AG04449 (cell line): ENCODE measurements around the gene DMBT1.

ENCODE experiments used
- CTCF ChIA-PET: fragments of 350-600 bp; formaldehyde crosslinking; extraction: SDS; loops from one replicate; lab custom pipeline; 2021; ENCODE audit warnings: antibody characterized with exemption; lab: Yijun Ruan, JAX
- POLR2A ChIA-PET: fragments of 400-600, 350-600 bp; formaldehyde crosslinking; extraction: SDS; loops from one replicate; lab custom pipeline; 2020; ENCODE audit warnings: antibody characterized with exemption, inconsistent platforms; lab: Yijun Ruan, JAX
- DNase-seq: peaks from one replicate; pipeline ENCODE4 v3.0.0-alpha.2; 2010; ENCODE audit warnings: low read depth, low spot score
- H3K4me3 ChIP-seq: 2 replicates; pipeline ENCODE4 v1.5.1; 2011; ENCODE audit warnings: low read depth, mild to moderate bottlenecking, control low read depth, low read length
- CTCF ChIP-seq: IDR thresholded peaks from one replicate; pipeline ENCODE4 v1.5.1; 2011; ENCODE audit warnings: mild to moderate bottlenecking, moderate library complexity, low read length, control low read depth, inconsistent platforms; ENCODE audit not compliant: insufficient read depth; ENCODE audit errors: missing control alignments

Gene DMBT1

GRCh38 chr10:122673269-122673668 is 112.7 kb downstream of the DMBT1 start:
- no peak for DNase-seq
- no peak for TF ChIP-seq CTCF
- ChIA-PET POLR2A (no interaction called here), CTCF (no interaction called here)
- H3K4me3 ChIP-seq, result no peak overlapping the region

GRCh38 chr10:122673731-122674130 is 113.2 kb downstream of the DMBT1 start:
- TF ChIP-seq CTCF, result no peak
- CTCF ChIA-PET, result no interaction called here
- POLR2A ChIA-PET, result no interaction called here
- no peak overlapping the region for H3K4me3 ChIP-seq
- DNase-seq, result no peak

GRCh38 chr10:122674781-122675180 is 114.2 kb downstream of the DMBT1 start:
- DNase-seq, result no peak
- no peak overlapping the region for H3K4me3 ChIP-seq
- TF ChIP-seq CTCF, result no peak
- ChIA-PET CTCF (interaction anchor here (0.9 to 1.1 kb wide), 2 partner anchors 18 to 26 kb away, joined by 3 to 4 read pairs; no protein-coding TSS in a partner anchor), POLR2A (no interaction called here)

- TF ChIP-seq CTCF, result no peak
- ChIA-PET CTCF (interaction anchor here (0.9 to 1.1 kb wide), 2 partner anchors 19 to 26 kb away, joined by 3 to 4 read pairs; no protein-coding TSS in a partner anchor), POLR2A (no interaction called here)
- no peak for DNase-seq
- H3K4me3 ChIP-seq, result no peak overlapping the region
These were observed 114.7 kb downstream of the DMBT1 start for GRCh38 chr10:122675278-122675677.

- ChIA-PET POLR2A (no interaction called here), CTCF (no interaction called here)
- no peak for DNase-seq
- no peak overlapping the region for H3K4me3 ChIP-seq
- TF ChIP-seq CTCF, result no peak
These were observed 117.7 kb downstream of the DMBT1 start for GRCh38 chr10:122678266-122678665.

GRCh38 chr10:122682522-122682921 is 122.0 kb downstream of the DMBT1 start:
- CTCF ChIA-PET, result no interaction called here
- no peak for DNase-seq
- no peak for TF ChIP-seq CTCF
- no peak overlapping the region for H3K4me3 ChIP-seq
- POLR2A ChIA-PET, result no interaction called here
